ENCODE measurements around the gene TOE1.

GRCh38 chr1:45351508-45351907 lies 11.5 kb downstream of the TOE1 start:
- TF ChIP-seq POLR2A (IDR thresholded peaks at IDR 0.05; ENCODE audit: low read depth, low read length): no peak
- TF ChIP-seq POLR2AphosphoS5 (IDR thresholded peaks at IDR 0.05; ENCODE audit: low read depth, low read length): no peak
